H9 (cell line): ENCODE results near the gene SDHB. TPM values are rescaled to one million over a fixed set of nuclear protein-coding genes. Genes with fewer than 3 reads are reported as not detected.

ENCODE experiments used
- DNase-seq: peaks from one replicate; pipeline ENCODE4 v3.0.0-alpha.2; 2017
- H2AFZ ChIP-seq: one replicate; pipeline ENCODE4 v1.6.1; 2013; ENCODE audit warnings: mild to moderate bottlenecking, low read length, control low read depth, moderate library complexity
- H2AK5ac ChIP-seq: 2 replicates; pipeline ENCODE4 v1.6.1; 2013; ENCODE audit warnings: low read length, control low read depth, mixed read lengths; ENCODE audit not compliant: insufficient read length
- H2BK120ac ChIP-seq: one replicate; pipeline ENCODE4 v1.6.1; 2013; ENCODE audit warnings: low read depth, mild to moderate bottlenecking, low read length, control low read depth, inconsistent platforms; ENCODE audit not compliant: poor library complexity, severe bottlenecking
- H2BK12ac ChIP-seq: 2 replicates; pipeline ENCODE4 v1.6.1; 2013; ENCODE audit warnings: low read length, control low read depth, mixed read lengths, low read depth; ENCODE audit not compliant: insufficient read length
- H2BK15ac ChIP-seq: 2 replicates; pipeline ENCODE4 v1.6.1; 2013; ENCODE audit warnings: low read depth, low read length, control low read depth
- H2BK20ac ChIP-seq: one replicate; pipeline ENCODE4 v1.6.1; 2013; ENCODE audit warnings: low read depth, mild to moderate bottlenecking, low read length, control low read depth, inconsistent platforms; ENCODE audit not compliant: poor library complexity, severe bottlenecking
- H2BK5ac ChIP-seq: 2 replicates; pipeline ENCODE4 v1.6.1; 2013; ENCODE audit warnings: low read length, control low read depth, mixed read lengths; ENCODE audit not compliant: insufficient read length
- H3K14ac ChIP-seq: 2 replicates; pipeline ENCODE4 v1.6.1; 2013; ENCODE audit warnings: low read length, control low read depth; ENCODE audit not compliant: insufficient read depth
- H3K18ac ChIP-seq: 2 replicates; pipeline ENCODE4 v1.6.1; 2013; ENCODE audit warnings: low read depth, mild to moderate bottlenecking, mixed read lengths, low read length, control low read depth; ENCODE audit not compliant: insufficient read length
- H3K23ac ChIP-seq: 2 replicates; pipeline ENCODE4 v1.6.1; 2013; ENCODE audit warnings: low read length, control low read depth, mixed read lengths, low read depth; ENCODE audit not compliant: insufficient read length
- H3K23me2 ChIP-seq: 2 replicates; pipeline ENCODE4 v1.6.1; 2013; ENCODE audit warnings: low read depth, mild to moderate bottlenecking, mixed read lengths, low read length, control low read depth; ENCODE audit not compliant: insufficient read length, poor library complexity, severe bottlenecking
- H3K27ac ChIP-seq: 2 replicates; pipeline ENCODE4 v1.5.1; 2013; ENCODE audit warnings: low read length, control low read depth, mixed read lengths, low read depth; ENCODE audit not compliant: insufficient read length
- H3K27me3 ChIP-seq: 2 replicates; pipeline ENCODE4 v1.6.1; 2013; ENCODE audit warnings: low read length, control low read depth, inconsistent platforms; ENCODE audit not compliant: insufficient read depth
- H3K4ac ChIP-seq: 2 replicates; pipeline ENCODE4 v1.6.1; 2013; ENCODE audit warnings: low read depth, mild to moderate bottlenecking, control low read depth, inconsistent platforms, low read length, moderate library complexity
- H3K4me1 ChIP-seq: 2 replicates; pipeline ENCODE4 v1.6.1; 2013; ENCODE audit warnings: low read length, control low read depth, inconsistent platforms; ENCODE audit not compliant: insufficient read depth
- H3K4me2 ChIP-seq: 2 replicates; pipeline ENCODE4 v1.6.1; 2013; ENCODE audit warnings: low read length, control low read depth, mixed read lengths; ENCODE audit not compliant: insufficient read length, insufficient read depth
- H3K56ac ChIP-seq: 2 replicates; pipeline ENCODE4 v1.6.1; 2013; ENCODE audit warnings: low read depth, mild to moderate bottlenecking, mixed read lengths, low read length, control low read depth; ENCODE audit not compliant: insufficient read length
- H3K79me1 ChIP-seq: 2 replicates; pipeline ENCODE4 v1.6.1; 2013; ENCODE audit warnings: low read depth, mild to moderate bottlenecking, moderate library complexity, low read length, control low read depth, inconsistent platforms; ENCODE audit not compliant: insufficient read depth, poor library complexity, severe bottlenecking
- H3K79me2 ChIP-seq: 2 replicates; pipeline ENCODE4 v1.6.1; 2013; ENCODE audit warnings: low read length, control low read depth, inconsistent platforms; ENCODE audit not compliant: insufficient read depth
- H3K9ac ChIP-seq: 2 replicates; pipeline ENCODE4 v1.6.1; 2013; ENCODE audit warnings: low read length, control low read depth, mixed read lengths; ENCODE audit not compliant: insufficient read length; ENCODE audit errors: extremely low read depth
- H3K9me3 ChIP-seq: one replicate; pipeline ENCODE4 v1.6.1; 2013; ENCODE audit warnings: low read depth, low read length, inconsistent platforms; ENCODE audit not compliant: control insufficient read depth
- H3T11ph ChIP-seq: one replicate; pipeline ENCODE4 v1.6.1; 2013; ENCODE audit warnings: mild to moderate bottlenecking, low read length, control low read depth, inconsistent platforms
- H4K20me1 ChIP-seq: one replicate; pipeline ENCODE4 v1.6.1; 2013; ENCODE audit not compliant: control insufficient read depth, insufficient read length, insufficient read depth
- H4K5ac ChIP-seq: 2 replicates; pipeline ENCODE4 v1.6.1; 2013; ENCODE audit warnings: low read depth, mild to moderate bottlenecking, mixed read lengths, low read length, control low read depth; ENCODE audit not compliant: insufficient read length
- H4K8ac ChIP-seq: replicated peaks from 2 replicates; pipeline ENCODE4 v1.6.1; 2013; ENCODE audit warnings: low read length, control low read depth, mixed read lengths, low read depth; ENCODE audit not compliant: insufficient read length
- H4K91ac ChIP-seq: 2 replicates; pipeline ENCODE4 v1.6.1; 2013; ENCODE audit warnings: low read depth, mild to moderate bottlenecking, moderate library complexity, mixed read lengths, low read length, control low read depth; ENCODE audit not compliant: insufficient read length
- H3K27ac Mint-ChIP-seq, 3 experiments: 2 replicates in 2 of 3; 3 replicates in 1 of 3; pipeline ENCODE4 v1.8.0; 2020 to 2021; ENCODE audit warnings: mixed read lengths in 3 of 3, mild to moderate bottlenecking in 1 of 3, moderate library complexity in 1 of 3
- H3K27me3 Mint-ChIP-seq: 2 replicates; pipeline ENCODE4 v1.8.0; 2021; ENCODE audit warnings: low read depth, mild to moderate bottlenecking, moderate library complexity, mixed read lengths
- H3K36me3 Mint-ChIP-seq, 3 experiments: 2 replicates in 2 of 3; 3 replicates in 1 of 3; pipeline ENCODE4 v1.8.0; 2020 to 2021; ENCODE audit warnings: low read depth in 3 of 3, mixed read lengths in 3 of 3; ENCODE audit not compliant: insufficient read depth in 1 of 3
- H3K4me1 Mint-ChIP-seq, 2 experiments: 2 replicates each; pipeline ENCODE4 v1.8.0; 2020; ENCODE audit warnings: mixed read lengths in 2 of 2
- H3K4me3 Mint-ChIP-seq, 2 experiments: 2 replicates in 1 of 2; 3 replicates in 1 of 2; pipeline ENCODE4 v1.8.0; 2020 to 2021; ENCODE audit warnings: mild to moderate bottlenecking in 2 of 2, mixed read lengths in 2 of 2, moderate library complexity in 1 of 2
- H3K9me3 Mint-ChIP-seq, 2 experiments: 2 replicates in 1 of 2; 3 replicates in 1 of 2; pipeline ENCODE4 v1.8.0; 2020; ENCODE audit warnings: mild to moderate bottlenecking in 2 of 2, mixed read lengths in 2 of 2, moderate library complexity in 1 of 2
- WGBS: extraction: QIAGEN DNeasy Blood & Tissue Kit; methylation state at CpG from one replicate; pipeline ENCODE4 v1.1.7; 2013; ENCODE audit warnings: missing lambda C conversion rate, low lambda C conversion rate, mixed read lengths; ENCODE audit not compliant: insufficient read length; ENCODE audit errors: extremely low coverage; 5-methylcytosine and 5-hydroxymethylcytosine counted together
- total RNA-seq: library from RNA; stranded (reverse); gene quantifications from 2 replicates; pipeline ENCODE4 v1.2.1, GENCODE V29; 2021
- TF ChIP-seq, protein P1 (sequence below): fragments of 200-600 bp; sonication (generic); conservative IDR thresholded peaks from 3 replicates; pipeline ENCODE4 v1.8.0; 2021; ENCODE audit warnings: antibody characterized with exemption, mild to moderate bottlenecking

The SDHB gene
- total RNA-seq, 1 experiment from 2014 or later: 77.5 TPM

GRCh38 chr1:17028662-17029188, 25.1 kb downstream of the SDHB start:
- Histone ChIP-seq H3K27me3 (no peaks in the 10 kb centered on the region), H3K79me2 (no peaks in the 10 kb centered on the region), H2BK12ac (no peak overlapping the region), H4K91ac (no peak overlapping the region), H3K4me2 (no peak overlapping the region), H3K27ac (no peak overlapping the region), H3K18ac (no peak overlapping the region), H2BK5ac (no peak overlapping the region), H2AFZ (no peak overlapping the region), H4K5ac (no peak overlapping the region), H4K8ac (no peak overlapping the region), H3T11ph (no peak overlapping the region), H2BK20ac (no peak overlapping the region), H2BK120ac (no peak overlapping the region), H3K56ac (no peak overlapping the region), H3K79me1 (no peaks in the 10 kb centered on the region), H4K20me1 (no peaks in the 10 kb centered on the region), H2AK5ac (no peak overlapping the region), H3K23ac (no peak overlapping the region), H3K23me2 (no peaks in the 10 kb centered on the region), H3K9me3 (no peaks in the 10 kb centered on the region), H3K4ac (no peak overlapping the region), H2BK15ac (no peak overlapping the region), H3K4me1 (no peaks in the 10 kb centered on the region), H3K14ac (no peak overlapping the region), H3K9ac (no peak overlapping the region)
- peak overlapping the region in 1 of 3 experiments; percentile 3; a peak in 2 of 7 replicates for H3K27ac Mint-ChIP-seq
- no peak overlapping the region for H3K4me3 Mint-ChIP-seq
- H3K36me3 Mint-ChIP-seq: peaks cover 13 to 66% (median 46%) of the 10 kb centered on the region in 3 experiments; a peak in 6 of 7 replicates
- no peaks in the 10 kb centered on the region for H3K9me3 Mint-ChIP-seq
- H3K27me3 Mint-ChIP-seq: no peaks in the 10 kb centered on the region
- TF ChIP-seq, protein P1, sequence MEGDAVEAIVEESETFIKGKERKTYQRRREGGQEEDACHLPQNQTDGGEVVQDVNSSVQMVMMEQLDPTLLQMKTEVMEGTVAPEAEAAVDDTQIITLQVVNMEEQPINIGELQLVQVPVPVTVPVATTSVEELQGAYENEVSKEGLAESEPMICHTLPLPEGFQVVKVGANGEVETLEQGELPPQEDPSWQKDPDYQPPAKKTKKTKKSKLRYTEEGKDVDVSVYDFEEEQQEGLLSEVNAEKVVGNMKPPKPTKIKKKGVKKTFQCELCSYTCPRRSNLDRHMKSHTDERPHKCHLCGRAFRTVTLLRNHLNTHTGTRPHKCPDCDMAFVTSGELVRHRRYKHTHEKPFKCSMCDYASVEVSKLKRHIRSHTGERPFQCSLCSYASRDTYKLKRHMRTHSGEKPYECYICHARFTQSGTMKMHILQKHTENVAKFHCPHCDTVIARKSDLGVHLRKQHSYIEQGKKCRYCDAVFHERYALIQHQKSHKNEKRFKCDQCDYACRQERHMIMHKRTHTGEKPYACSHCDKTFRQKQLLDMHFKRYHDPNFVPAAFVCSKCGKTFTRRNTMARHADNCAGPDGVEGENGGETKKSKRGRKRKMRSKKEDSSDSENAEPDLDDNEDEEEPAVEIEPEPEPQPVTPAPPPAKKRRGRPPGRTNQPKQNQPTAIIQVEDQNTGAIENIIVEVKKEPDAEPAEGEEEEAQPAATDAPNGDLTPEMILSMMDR: no peak
- H3K4me1 Mint-ChIP-seq: peaks cover 0 to 5% of the 10 kb centered on the region in 2 experiments; a peak in 1 of 4 replicates
- no peak for DNase-seq
- WGBS: no CpG with 5 or more reads among the region's 5 CpGs
